ENCODE measurements around the gene SUN1.

SUN1 gene

DNA sequence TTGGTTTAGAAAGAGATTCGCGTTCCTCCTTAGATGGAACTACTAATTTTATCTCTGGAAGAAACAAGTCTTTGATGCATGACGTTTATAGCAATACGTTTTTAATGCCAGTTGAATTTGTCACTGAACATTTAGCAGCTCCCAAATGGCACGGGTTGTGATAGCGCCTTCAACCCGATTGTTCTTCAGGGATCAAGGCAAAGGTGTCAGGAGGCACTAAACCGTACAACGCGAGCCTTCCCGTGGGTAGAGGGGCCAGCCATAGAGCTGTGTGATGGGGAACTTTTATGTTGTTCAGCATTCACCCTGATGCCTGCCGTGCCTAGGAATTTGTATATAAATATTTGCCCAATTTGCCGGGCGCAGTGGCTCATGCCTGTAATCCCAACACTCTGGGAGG lies 47.4 kb downstream of the SUN1 start:
- no peak for DNase-seq

GRCh38 chr7:880450-880849 lies 48.2 kb downstream of the SUN1 start:
- DNase-seq: no peak

GRCh38 chr7:881441-882234 lies 49.4 kb downstream of the SUN1 start:
- no peak for DNase-seq

- DNase-seq: no peak
These were observed 50.2 kb downstream of the SUN1 start for GRCh38 chr7:882336-883035.

DNA sequence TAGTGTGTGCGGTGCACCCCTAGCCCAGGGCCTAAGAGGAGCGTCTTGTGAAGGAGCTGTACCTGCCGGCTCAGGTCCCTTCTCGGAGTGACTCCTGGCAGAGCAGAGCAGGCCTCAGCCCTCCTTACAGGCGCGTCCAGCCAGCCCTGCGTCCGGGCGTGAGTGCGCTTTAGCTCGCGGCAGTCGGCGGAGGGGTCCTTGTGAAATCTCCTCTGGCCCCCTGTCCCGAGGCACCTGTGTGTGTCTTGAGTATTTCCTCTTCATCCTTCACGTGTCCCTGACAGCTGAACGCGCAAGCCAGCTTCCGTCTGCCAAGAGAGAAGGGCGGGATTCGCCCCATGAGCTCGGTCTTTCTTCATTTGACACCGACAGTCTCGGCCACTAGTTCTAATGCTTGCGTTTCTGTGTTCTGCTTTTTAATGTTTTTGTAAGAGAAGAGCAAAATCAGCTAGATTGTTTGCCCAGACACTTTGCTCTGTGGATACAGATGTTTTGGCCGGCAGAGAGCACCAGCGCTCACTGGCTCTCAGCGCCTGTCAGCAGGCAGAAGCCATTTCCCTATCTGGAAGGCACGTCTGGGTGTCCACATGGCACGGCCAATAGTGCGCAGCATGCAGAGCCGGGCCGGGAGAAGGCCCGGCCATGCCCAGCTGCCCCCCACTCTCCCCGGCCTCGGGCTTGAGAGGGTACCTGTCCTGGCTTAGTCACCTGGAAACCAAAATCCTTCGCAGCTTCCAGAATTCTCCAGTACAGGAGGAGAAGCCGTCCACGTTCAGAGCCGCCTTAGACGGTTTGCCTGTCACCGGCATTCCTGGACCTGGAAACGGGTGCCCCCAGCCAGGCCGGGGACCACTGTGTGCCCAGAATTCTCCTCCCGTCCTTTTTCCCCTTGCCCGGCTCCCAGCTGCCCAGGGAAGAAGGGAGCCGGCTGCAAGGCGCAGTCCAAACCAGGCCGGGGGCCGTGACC lies 51.1 kb downstream of the SUN1 start:
- no peak for DNase-seq

GRCh38 chr7:884191-885003 lies 52.1 kb downstream of the SUN1 start:
- DNase-seq: no peak

GRCh38 chr7:885261-885892 lies 53.1 kb downstream of the SUN1 start:
- no peak for DNase-seq

DNA sequence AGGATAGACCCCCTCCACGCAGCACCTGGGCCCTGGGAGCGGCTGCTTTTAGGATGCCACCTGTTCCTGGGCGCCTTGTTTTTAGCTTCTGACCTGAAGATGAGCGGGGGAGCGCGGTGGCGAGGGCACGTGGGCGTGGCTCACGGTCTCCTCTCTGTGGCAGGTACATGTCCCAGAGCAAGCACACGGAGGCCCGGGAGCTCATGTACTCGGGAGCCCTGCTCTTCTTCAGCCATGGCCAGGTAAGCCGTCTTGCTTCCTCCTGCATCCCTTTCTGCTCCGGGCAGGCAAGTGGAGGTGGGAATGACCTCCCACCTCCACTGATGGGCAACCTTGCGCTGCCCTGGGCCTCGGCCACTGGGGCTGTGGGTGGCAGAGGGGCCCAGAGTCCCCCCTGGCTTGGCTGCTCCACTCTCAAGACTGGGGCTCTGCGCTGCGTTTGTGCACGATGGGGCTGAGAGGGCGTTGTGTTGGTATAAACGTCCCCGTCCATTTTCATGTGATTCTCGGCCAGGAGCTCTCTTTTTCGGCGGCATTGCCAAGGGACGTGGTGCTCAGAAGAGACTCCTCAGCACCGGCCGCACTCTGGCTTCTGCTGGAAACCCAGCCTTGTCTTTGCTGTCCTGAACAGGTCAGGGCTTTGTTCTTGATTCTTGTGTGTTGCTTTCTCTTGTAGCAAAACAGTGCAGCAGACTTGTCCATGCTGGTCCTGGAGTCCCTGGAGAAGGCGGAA lies 53.8 kb downstream of the SUN1 start:
- DNase-seq: no peak

GRCh38 chr7:886626-887487 lies 54.6 kb downstream of the SUN1 start:
- DNase-seq: no peak

DNA sequence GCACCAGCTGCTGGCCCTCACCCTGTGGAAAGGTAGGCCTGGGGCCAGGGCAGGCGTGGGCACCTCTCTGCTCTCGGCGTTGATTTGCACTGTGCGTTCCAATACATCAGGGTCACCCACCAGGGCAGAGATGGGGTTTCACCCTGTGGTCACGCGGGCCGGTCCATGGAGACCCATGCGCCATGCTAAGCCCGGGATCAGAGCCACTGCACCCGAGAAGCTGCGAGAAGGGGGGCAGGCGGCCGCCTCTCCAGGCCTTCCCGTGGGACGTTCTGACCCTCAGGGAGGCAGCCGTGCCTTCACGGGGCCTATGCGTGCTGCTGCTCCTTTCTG lies 55.2 kb downstream of the SUN1 start:
- no peak for DNase-seq

DNA sequence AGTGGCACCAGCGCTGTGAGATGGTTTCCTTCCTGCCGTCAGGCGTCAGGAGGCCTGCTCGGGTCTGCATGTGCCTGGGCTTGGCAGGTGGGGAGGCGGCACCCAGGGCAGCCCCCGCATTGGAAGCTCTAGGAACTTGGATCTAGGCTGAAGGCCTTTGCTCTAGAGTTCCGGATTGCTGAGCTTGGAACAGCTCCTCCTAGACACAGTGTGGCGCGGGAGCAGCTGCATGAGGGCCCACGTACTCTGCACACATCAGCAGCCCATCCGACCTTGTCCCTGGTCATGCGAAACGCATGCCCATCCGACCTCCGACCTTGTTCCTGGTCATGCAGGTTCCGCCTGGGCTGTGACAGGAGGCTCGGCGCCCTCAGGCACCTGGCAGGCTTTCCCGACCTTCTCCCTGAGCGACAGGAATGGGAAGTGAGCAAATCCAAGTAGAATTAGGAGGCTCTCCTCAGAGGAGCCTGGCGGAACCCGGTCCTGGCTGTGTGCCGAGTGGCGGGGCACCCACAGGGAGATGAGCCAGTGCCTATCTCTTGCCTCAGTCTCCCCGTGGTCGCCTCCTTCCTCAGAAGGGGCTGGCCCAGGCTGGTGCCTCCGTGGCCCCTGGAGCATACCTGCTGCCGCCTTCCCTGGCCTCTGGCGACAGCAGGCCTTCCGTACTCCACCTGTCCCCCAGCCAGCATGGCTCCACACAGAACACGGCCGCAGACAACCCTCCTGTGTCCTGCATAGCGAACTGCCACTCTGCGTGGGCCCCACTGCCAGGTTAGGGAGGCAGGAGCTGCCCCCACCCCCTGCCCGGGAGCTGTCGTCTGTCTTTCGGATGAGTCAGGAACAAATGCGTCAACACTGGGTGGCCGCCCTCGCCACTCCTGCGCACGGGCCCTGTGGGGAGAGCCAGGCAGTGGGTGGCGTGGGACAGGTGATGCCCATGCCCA lies 56.1 kb downstream of the SUN1 start:
- DNase-seq: no peak

DNA sequence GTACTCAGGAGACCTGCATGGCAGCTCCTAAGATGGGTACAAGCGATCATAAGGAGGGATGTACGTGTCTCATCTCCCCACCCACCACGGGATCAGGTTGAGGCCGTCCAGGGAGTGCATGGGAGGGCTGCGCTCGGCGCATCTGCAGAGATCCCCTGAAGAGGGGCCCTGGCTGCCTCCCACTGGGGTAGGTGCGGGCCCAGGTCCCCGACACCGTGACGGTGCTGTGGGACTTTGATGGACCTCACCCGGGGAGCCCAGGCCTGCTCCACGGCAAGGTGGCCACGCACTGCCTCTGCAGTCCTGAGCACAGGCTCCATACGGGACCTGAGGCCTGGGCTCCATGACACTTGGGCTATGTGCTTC lies 56.7 kb downstream of the SUN1 start:
- DNase-seq: no peak

GRCh38 chr7:889391-889790 lies 57.1 kb downstream of the SUN1 start:
- no peak for DNase-seq

GRCh38 chr7:890868-891267 lies 58.6 kb downstream of the SUN1 start:
- no peak for DNase-seq

GRCh38 chr7:891291-891690 lies 59.0 kb downstream of the SUN1 start:
- DNase-seq: no peak

DNA sequence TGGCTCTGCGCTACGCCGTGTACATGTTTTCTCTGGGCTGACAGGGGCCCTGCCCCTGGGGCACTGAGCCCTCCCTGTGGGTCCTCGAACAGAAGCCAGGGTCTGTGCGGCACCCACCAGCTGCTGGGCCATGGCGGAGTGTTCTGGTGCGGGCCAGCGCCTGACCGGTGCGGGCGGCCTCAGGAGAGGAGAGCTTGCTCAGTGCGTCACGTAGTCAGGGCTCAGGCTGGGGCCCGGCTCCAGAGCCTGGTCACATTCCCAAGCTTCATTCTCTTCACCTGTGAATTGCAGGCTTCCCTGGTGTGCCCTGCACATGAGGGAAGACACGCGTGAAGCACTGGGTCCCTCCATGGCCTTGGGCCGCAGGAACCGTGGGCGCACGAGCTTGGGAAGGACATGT lies 59.5 kb downstream of the SUN1 start:
- DNase-seq: no peak

GRCh38 chr7:892648-893593 lies 60.6 kb downstream of the SUN1 start:
- DNase-seq: no peak

- DNase-seq: no peak
These were observed 61.4 kb downstream of the SUN1 start for GRCh38 chr7:893686-894085.

Measured in NCI-H526 (cell line).